Natural killer cell (primary cell): ENCODE measurements around the gene MAP7D2. TPM values are rescaled to one million over a fixed set of nuclear protein-coding genes. Genes with fewer than 3 reads are reported as not detected.

Source experiments
- ATAC-seq, 3 donors: fragments of 150-1000 bp in 2 of 3; fragments of 200-7000 bp in 1 of 3; cut with Tn5 transposase; 1 replicate in 1 of 3; 2 replicates in 2 of 3; pipeline ENCODE4 v1.10.0; 2021; ENCODE audit warnings: mild to moderate bottlenecking in 2 of 3, moderate library complexity in 2 of 3
- DNase-seq, 2 donors: peaks; one replicate each; pipeline versions ENCODE4 v3.0.0 to v3.0.0-alpha.2; 2013 to 2021; ENCODE audit warnings: mixed read lengths in 1 of 2
- H3K27ac ChIP-seq: one replicate; pipeline ENCODE4 v1.5.1; 2013; ENCODE audit warnings: mild to moderate bottlenecking, low read length
- H3K27me3 ChIP-seq: one replicate; pipeline ENCODE4 v1.6.1; 2013; ENCODE audit warnings: low read length; ENCODE audit not compliant: control insufficient read depth, insufficient read depth
- H3K36me3 ChIP-seq: one replicate; pipeline ENCODE4 v1.6.1; 2013; ENCODE audit warnings: low read length; ENCODE audit not compliant: control insufficient read depth, insufficient read depth
- H3K4me1 ChIP-seq: one replicate; pipeline ENCODE4 v1.6.1; 2013; ENCODE audit warnings: low read length; ENCODE audit not compliant: control insufficient read depth, insufficient read depth
- H3K4me3 ChIP-seq: one replicate; pipeline ENCODE4 v1.5.1; 2013; ENCODE audit warnings: low read length
- H3K9me3 ChIP-seq: one replicate; pipeline ENCODE4 v1.6.1; 2013; ENCODE audit warnings: low read length; ENCODE audit not compliant: control insufficient read depth, insufficient read depth
- H3K27ac Mint-ChIP-seq, 2 donors: one replicate each; pipeline ENCODE4 v1.8.0; 2022; ENCODE audit warnings: mild to moderate bottlenecking in 2 of 2, mixed read lengths in 2 of 2, moderate library complexity in 1 of 2
- H3K27me3 Mint-ChIP-seq, 2 donors: one replicate each; pipeline ENCODE4 v1.8.0; 2022; ENCODE audit warnings: low read depth in 2 of 2, mixed read lengths in 2 of 2
- H3K36me3 Mint-ChIP-seq: one replicate; pipeline ENCODE4 v1.8.0; 2022; ENCODE audit warnings: mixed read lengths
- H3K4me1 Mint-ChIP-seq, 2 donors: one replicate each; pipeline ENCODE4 v1.8.0; 2022; ENCODE audit warnings: mixed read lengths in 2 of 2
- H3K4me3 Mint-ChIP-seq: one replicate; pipeline ENCODE4 v1.8.0; 2022; ENCODE audit warnings: mild to moderate bottlenecking, moderate library complexity, mixed read lengths
- H3K9me3 Mint-ChIP-seq, 2 donors: one replicate each; pipeline ENCODE4 v1.8.0; 2022; ENCODE audit warnings: mixed read lengths in 2 of 2
- CTCF ChIP-seq: fragments of 200-600 bp; IDR thresholded peaks from one replicate; pipeline ENCODE4 v1.8.0; 2022; ENCODE audit warnings: antibody characterized with exemption
- WGBS: methylation state at CpG from one replicate; pipeline ENCODE4 v1.1.7; 2013; ENCODE audit warnings: missing lambda C conversion rate; ENCODE audit not compliant: insufficient coverage; 5-methylcytosine and 5-hydroxymethylcytosine counted together
- intact Hi-C: fragments of 100-400 bp; cut with micrococcal nuclease; formaldehyde crosslinking; loops from one replicate; pipeline ENCODE4 v1.14.2; 2022
- total RNA-seq, 4 donors: library from RNA; stranded (reverse); fragments of 120-200 nt in 1 of 4; gene quantifications; one replicate each; pipeline versions ENCODE4 v1.2.3 to v1.2.4, GENCODE V29; 2013 to 2022

The MAP7D2 gene
- total RNA-seq, 3 donors from 2014 or later (not counting 1 experiment from before 2014, with no cell fraction given), result 0.09 to 1.5 TPM; not detected in 1

GRCh38 chrX:20111271-20111670 is 5.4 kb downstream of the MAP7D2 start:
- H3K9me3 ChIP-seq, result no peaks in the 10 kb centered on the region
- Mint-ChIP-seq H3K27ac (no peak overlapping the region), H3K4me3 (no peak overlapping the region), H3K27me3 (peaks cover 14 to 19% of the 10 kb centered on the region in 2 donors), H3K9me3 (no peaks in the 10 kb centered on the region), H3K4me1 (no peaks in the 10 kb centered on the region), H3K36me3 (no peaks in the 10 kb centered on the region)
- 90% methylated on average over 7 of the region's 10 CpGs for WGBS
- DNase-seq, result no peak
- H3K27ac ChIP-seq, result no peak overlapping the region
- intact Hi-C loops, result no loop called here
- H3K4me1 ChIP-seq, result peaks cover under 1% of the 10 kb centered on the region
- TF ChIP-seq CTCF, result no peak
- no peaks in the 10 kb centered on the region for H3K36me3 ChIP-seq
- no peak for ATAC-seq
- no peak overlapping the region for H3K4me3 ChIP-seq
- peaks cover 2% of the 10 kb centered on the region for H3K27me3 ChIP-seq

GRCh38 chrX:20101934-20102581 is 14.6 kb downstream of the MAP7D2 start:
- no peaks in the 10 kb centered on the region for H3K36me3 Mint-ChIP-seq
- intact Hi-C loops, result no loop called here
- H3K36me3 ChIP-seq, result no peaks in the 10 kb centered on the region
- H3K4me1 Mint-ChIP-seq, result no peaks in the 10 kb centered on the region
- no peaks in the 10 kb centered on the region for H3K9me3 Mint-ChIP-seq
- no peak overlapping the region for H3K27ac ChIP-seq
- no peak for DNase-seq
- H3K27ac Mint-ChIP-seq, result no peak overlapping the region
- peaks cover 0 to 2% of the 10 kb centered on the region in 2 donors for H3K27me3 Mint-ChIP-seq
- H3K27me3 ChIP-seq, result no peaks in the 10 kb centered on the region
- ATAC-seq, result no peak
- no peaks in the 10 kb centered on the region for H3K9me3 ChIP-seq
- WGBS, result 100% methylated on average over 1 of the region's 2 CpGs
- H3K4me1 ChIP-seq, result no peaks in the 10 kb centered on the region
- TF ChIP-seq CTCF, result no peak
- no peak overlapping the region for H3K4me3 ChIP-seq
- no peak overlapping the region for H3K4me3 Mint-ChIP-seq

GRCh38 chrX:20091499-20091898 is 25.2 kb downstream of the MAP7D2 start:
- H3K36me3 Mint-ChIP-seq, result no peaks in the 10 kb centered on the region
- no peak for TF ChIP-seq CTCF
- intact Hi-C loops, result no loop called here

GRCh38 chrX:20089845-20090244 is 26.9 kb downstream of the MAP7D2 start:
- TF ChIP-seq CTCF, result no peak
- H3K9me3 ChIP-seq, result no peaks in the 10 kb centered on the region
- DNase-seq (no peak), ATAC-seq (no peak)
- Mint-ChIP-seq H3K27me3 (peaks cover 0 to 7% of the 10 kb centered on the region in 2 donors), H3K4me3 (no peak overlapping the region), H3K9me3 (no peaks in the 10 kb centered on the region), H3K27ac (no peak overlapping the region), H3K36me3 (no peaks in the 10 kb centered on the region), H3K4me1 (no peaks in the 10 kb centered on the region)
- no peaks in the 10 kb centered on the region for H3K4me1 ChIP-seq
- intact Hi-C loops, result no loop called here
- 100% methylated on average over 4 of the region's 6 CpGs for WGBS
- no peak overlapping the region for H3K27ac ChIP-seq
- H3K27me3 ChIP-seq, result no peaks in the 10 kb centered on the region
- H3K36me3 ChIP-seq, result no peaks in the 10 kb centered on the region
- H3K4me3 ChIP-seq, result no peak overlapping the region

More at GRCh38 chrX:20091499-20091898, 25.2 kb downstream of the MAP7D2 start:
- Histone ChIP-seq H3K27me3 (no peaks in the 10 kb centered on the region), H3K4me3 (no peak overlapping the region), H3K4me1 (no peaks in the 10 kb centered on the region), H3K36me3 (no peaks in the 10 kb centered on the region), H3K9me3 (no peaks in the 10 kb centered on the region), H3K27ac (no peak overlapping the region)
- H3K4me3 Mint-ChIP-seq, result no peak overlapping the region
- H3K4me1 Mint-ChIP-seq, result no peaks in the 10 kb centered on the region
- peaks cover 0 to 7% of the 10 kb centered on the region in 2 donors for H3K27me3 Mint-ChIP-seq
- H3K27ac Mint-ChIP-seq, result no peak overlapping the region
- DNase-seq (no peak), ATAC-seq (no peak)
- 89% methylated on average over 2 of the region's 3 CpGs for WGBS
- H3K9me3 Mint-ChIP-seq, result no peaks in the 10 kb centered on the region
